Esophagus squamous epithelium (tissue), 5 donors: Measurements from ENCODE around the gene NUP160. TPM values are rescaled to one million over a fixed set of nuclear protein-coding genes. Genes with fewer than 3 reads are reported as not detected.
"Not testable (repeated sequence)": the region's sequence is repeated elsewhere in the genome, so short reads cannot be mapped to it uniquely, and the experiment has no call there.

Experiments used
- DNase-seq: peaks from one replicate; lab custom pipeline; 2025; lab: John Stamatoyannopoulos, UW
- H3K27ac ChIP-seq, 4 donors: fragments of 200-600 bp; sonication (generic); one replicate each; pipeline ENCODE4 v1.5.1; 2016 to 2019; ENCODE audit warnings: mild to moderate bottlenecking in 1 of 4
- H3K27me3 ChIP-seq, 4 donors: fragments of 200-600 bp; sonication (generic); 1 replicate in 3 of 4; 2 replicates in 1 of 4; pipeline versions ENCODE4 v1.5.1 to v1.6.0; 2017 to 2021; ENCODE audit warnings: antibody characterized with exemption in 1 of 4
- H3K36me3 ChIP-seq, 3 donors: fragments of 200-600 bp; sonication (generic); one replicate each; pipeline ENCODE4 v1.5.1; 2016 to 2019
- H3K4me1 ChIP-seq, 3 donors: fragments of 200-600 bp; sonication (generic); one replicate each; pipeline ENCODE4 v1.5.1; 2017 to 2019
- H3K4me3 ChIP-seq, 4 donors: fragments of 200-600 bp; sonication (generic); 1 replicate in 3 of 4; 2 replicates in 1 of 4; pipeline ENCODE4 v1.5.1; 2016 to 2019; ENCODE audit warnings: mild to moderate bottlenecking in 2 of 4, moderate library complexity in 1 of 4
- H3K9me3 ChIP-seq, 3 donors: fragments of 200-600 bp; sonication (generic); one replicate each; pipeline ENCODE4 v1.5.1; 2016 to 2019
- CTCF ChIP-seq, 6 experiments: fragments of 450-650 bp in 4 of 6; fragments of 200-600 bp in 2 of 6; sonication (generic) in 2 of 6; IDR thresholded peaks; one replicate each; pipeline ENCODE4 v1.5.1; 2016 to 2019; ENCODE audit warnings: antibody characterized with exemption in 6 of 6, mild to moderate bottlenecking in 4 of 6, moderate library complexity in 4 of 6
- POLR2A ChIP-seq, 4 donors: fragments of 450-650 bp; IDR thresholded peaks; one replicate each; pipeline ENCODE4 v1.6.1; 2017; ENCODE audit warnings: antibody characterized with exemption in 4 of 4, mild to moderate bottlenecking in 4 of 4, moderate library complexity in 3 of 4
- WGBS, 2 donors: methylation state at CpG; one replicate each; pipeline ENCODE4 v1.1.5; 2018; 5-methylcytosine and 5-hydroxymethylcytosine counted together
- intact Hi-C: fragments of 100-400 bp; cut with DNase I; formaldehyde crosslinking; loops from one replicate; pipeline ENCODE4 v1.15.0; 2022
- total RNA-seq, 4 donors: library from RNA; depleted of rRNA; stranded (reverse); fragments of >200 nt; gene quantifications; one replicate each; pipeline ENCODE4 v1.1.0, GENCODE V29; 2016
- donor health status: DM: yes; HTN: yes; CAD: no.

Gene NUP160
- total RNA-seq, 4 donors from 2014 or later, result 11.0 to 30.1 (median 20.7) TPM

- TF ChIP-seq POLR2A (IDR thresholded peaks at IDR 0.05), result no peak
- TF ChIP-seq CTCF (IDR thresholded peaks at IDR 0.05), result no peak
- Histone ChIP-seq H3K4me1 (no peaks in the 10 kb centered on the region), H3K27ac (no peak overlapping the region), H3K36me3 (no peaks in the 10 kb centered on the region), H3K27me3 (no peaks in the 10 kb centered on the region), H3K9me3 (peaks cover 0 to 19% (median 18%) of the 10 kb centered on the region in 3 donors), H3K4me3 (no peak overlapping the region)
- WGBS, 2 donors, result 65 to 75% methylated on average over 8 to 10 of the region's 10 CpGs
- DNase-seq, result no peak
- intact Hi-C loops, result no loop called here
These were observed 31.4 kb upstream of the NUP160 start for GRCh38 chr11:47879259-47880158.

- H3K36me3 ChIP-seq, H3K4me3 ChIP-seq, H3K4me1 ChIP-seq, intact Hi-C loops, H3K27me3 ChIP-seq, H3K27ac ChIP-seq, DNase-seq: not testable (repeated sequence)
- WGBS, 2 donors, result 87 to 88% methylated on average over 10 of the region's 10 CpGs
- H3K9me3 ChIP-seq, result peaks cover 0 to 19% (median 18%) of the 10 kb centered on the region in 3 donors
These were observed 27.7 kb upstream of the NUP160 start for GRCh38 chr11:47875858-47876257.

GRCh38 chr11:47870404-47870803, 22.3 kb upstream of the NUP160 start:
- Histone ChIP-seq H3K27ac (peak overlapping the region in 3 of 4 donors; percentile 28 to 56 (median 50)), H3K9me3 (peaks cover 0 to 7% (median 7%) of the 10 kb centered on the region in 3 donors), H3K36me3 (no peaks in the 10 kb centered on the region), H3K27me3 (no peaks in the 10 kb centered on the region), H3K4me1 (peaks cover 0 to 31% (median 3%) of the 10 kb centered on the region in 3 donors), H3K4me3 (no peak overlapping the region)
- WGBS, 2 donors, result 68 to 77% methylated on average over 2 of the region's 2 CpGs
- no peak for TF ChIP-seq POLR2A (IDR thresholded peaks at IDR 0.05)
- no peak for TF ChIP-seq CTCF (IDR thresholded peaks at IDR 0.05)
- intact Hi-C loops, result no loop called here
- DNase-seq, result no peak

- TF ChIP-seq POLR2A (IDR thresholded peaks at IDR 0.05) (no peak), CTCF (IDR thresholded peaks at IDR 0.05) (no peak)
- Histone ChIP-seq H3K27ac (peak overlapping the region in 3 of 4 donors; percentile 28 to 56 (median 50)), H3K9me3 (peaks cover 0 to 1% (median under 1%) of the 10 kb centered on the region in 3 donors), H3K4me3 (no peak overlapping the region), H3K36me3 (no peaks in the 10 kb centered on the region), H3K27me3 (no peaks in the 10 kb centered on the region), H3K4me1 (peaks cover 0 to 36% (median 6%) of the 10 kb centered on the region in 3 donors)
- no peak for DNase-seq
- intact Hi-C loops, result no loop called here
- whole genome bisulfite sequencing, 2 donors, result 75 to 79% methylated on average over 2 of the region's 2 CpGs
These were observed 21.6 kb upstream of the NUP160 start for GRCh38 chr11:47869544-47870393.

- H3K4me1 ChIP-seq, result peaks cover 0 to 54% (median 6%) of the 10 kb centered on the region in 3 donors
- TF ChIP-seq CTCF (IDR thresholded peaks at IDR 0.05), result no peak
- TF ChIP-seq POLR2A (IDR thresholded peaks at IDR 0.05), result no peak
- H3K27ac ChIP-seq, result no peak overlapping the region
- no peak for DNase-seq
- intact Hi-C loops, result no loop called here
- no peak overlapping the region for H3K4me3 ChIP-seq
- H3K9me3 ChIP-seq, result no peaks in the 10 kb centered on the region
- no peaks in the 10 kb centered on the region for H3K36me3 ChIP-seq
- H3K27me3 ChIP-seq, result no peaks in the 10 kb centered on the region
- WGBS, 2 donors, result 71 to 82% methylated on average over 3 of the region's 3 CpGs
These were observed 19.7 kb upstream of the NUP160 start for GRCh38 chr11:47867823-47868222.

GRCh38 chr11:47866892-47867291, 18.7 kb upstream of the NUP160 start:
- DNase-seq, H3K4me3 ChIP-seq, H3K27me3 ChIP-seq, H3K9me3 ChIP-seq, H3K36me3 ChIP-seq, H3K27ac ChIP-seq, intact Hi-C loops: not testable (repeated sequence)
- peaks cover 0 to 61% (median 6%) of the 10 kb centered on the region in 3 donors for H3K4me1 ChIP-seq
- WGBS, 2 donors, result 77 to 79% methylated on average over 6 of the region's 6 CpGs
